A549 (cell line): Measurements from ENCODE around the gene LARGE1. TPM values are rescaled to one million over a fixed set of nuclear protein-coding genes. Genes with fewer than 3 reads are reported as not detected.

Source experiments
- ATAC-seq, 2 experiments: fragments of 200-7000 bp in 1 of 2; fragments of >200 bp in 1 of 2; cut with Nextera tagmentation in 1 of 2; cut with Tn5 transposase in 1 of 2; 3 replicates each; pipeline versions ENCODE4 v1.8.0 to v1.9.1; 2018 to 2020; ENCODE audit warnings: mild to moderate bottlenecking in 1 of 2, moderate library complexity in 1 of 2
- CTCF ChIA-PET: fragments of 300-600 bp; sonication (Branson Sonifier 250); formaldehyde crosslinking; extraction: SDS; loops from one replicate; lab custom pipeline; 2021; ENCODE audit warnings: antibody characterized with exemption, inconsistent platforms; lab: Yijun Ruan, JAX
- POLR2A ChIA-PET: fragments of 350-600 bp; formaldehyde crosslinking; extraction: SDS; loops from one replicate; lab custom pipeline; 2021; ENCODE audit warnings: antibody characterized with exemption, inconsistent platforms; lab: Yijun Ruan, JAX
- DNase-seq, 2 experiments: peaks; one replicate each; pipeline versions ENCODE4 v3.0.0 to v3.0.0-alpha.2; 2011 to 2016; ENCODE audit warnings: low read depth in 1 of 2, low spot score in 1 of 2
- FAIRE-seq: peaks from 2 replicates; lab custom pipeline; 2011; peaks lifted over from hg19 to GRCh38; lab: Jason Lieb, UNC
- H3K27ac ChIP-seq, 2 experiments: fragments of >200 bp; sonication (Bioruptor Twin); formaldehyde crosslinking; 3 replicates each; pipeline ENCODE4 v1.5.1; 2016 to 2017
- H3K4me1 ChIP-seq: fragments of >200 bp; sonication (Bioruptor Twin); formaldehyde crosslinking; 3 replicates; pipeline ENCODE4 v1.6.1; 2016
- H3K4me2 ChIP-seq: fragments of >200 bp; sonication (Bioruptor Twin); formaldehyde crosslinking; 3 replicates; pipeline ENCODE4 v1.6.1; 2016
- H3K4me3 ChIP-seq: fragments of >200 bp; sonication (Bioruptor Twin); formaldehyde crosslinking; 3 replicates; pipeline ENCODE4 v1.5.1; 2016
- H3K9me3 ChIP-seq: fragments of >200 bp; sonication (Bioruptor Twin); formaldehyde crosslinking; 3 replicates; pipeline ENCODE4 v1.6.1; 2016
- ATOH8 ChIP-seq: fragments of 250-450 bp; sonication (Bioruptor Pico); IDR thresholded peaks from 2 replicates; pipeline ENCODE4 v1.5.0; 2020; ENCODE audit warnings: low read depth, mild to moderate bottlenecking, moderate library complexity
- BCL3 ChIP-seq: fragments of >200 bp; sonication (Bioruptor Twin); formaldehyde crosslinking; IDR thresholded peaks from 3 replicates; pipeline ENCODE4 v1.6.1; 2016
- CBX2 ChIP-seq: fragments of 200-600 bp; sonication (generic); IDR thresholded peaks from 2 replicates; pipeline ENCODE4 v1.6.1; 2016; ENCODE audit warnings: low read depth, mild to moderate bottlenecking, borderline replicate concordance
- CBX8 ChIP-seq: fragments of 200-600 bp; sonication (generic); IDR thresholded peaks from 2 replicates; pipeline ENCODE4 v1.6.1; 2016
- CHD2 ChIP-seq: fragments of 150-350 bp; IDR thresholded peaks from 2 replicates; pipeline ENCODE4 v1.6.1; 2014; ENCODE audit warnings: low read length; ENCODE audit not compliant: partially characterized antibody
- E2F6 ChIP-seq: IDR thresholded peaks from 2 replicates; pipeline ENCODE4 v1.6.1; 2012; ENCODE audit warnings: low read depth, borderline replicate concordance
- EHF ChIP-seq: fragments of 250-450 bp; sonication (Bioruptor Pico); IDR thresholded peaks from 2 replicates; pipeline ENCODE4 v1.5.0; 2020; ENCODE audit warnings: mild to moderate bottlenecking
- EP300 ChIP-seq, 2 experiments: fragments of >200 bp; sonication (Bioruptor Twin); formaldehyde crosslinking; IDR thresholded peaks; 2 replicates in 1 of 2; 3 replicates in 1 of 2; pipeline ENCODE4 v1.6.1; 2016 to 2017
- ESRRA ChIP-seq: fragments of 150-350 bp; IDR thresholded peaks from 2 replicates; pipeline ENCODE4 v1.6.1; 2014; ENCODE audit warnings: mild to moderate bottlenecking, low read length, borderline replicate concordance
- FOSB ChIP-seq: fragments of 250-450 bp; sonication (Bioruptor Pico); IDR thresholded peaks from 2 replicates; pipeline ENCODE4 v1.5.0; 2020; ENCODE audit warnings: mild to moderate bottlenecking, moderate library complexity
- FOSL2 ChIP-seq, 2 experiments: fragments of 450-650 bp in 1 of 2; fragments of >200 bp in 1 of 2; sonication (Bioruptor Twin) in 1 of 2; formaldehyde crosslinking; IDR thresholded peaks; 2 replicates each; pipeline versions ENCODE4 v1.5.0 to v1.6.1; 2016 to 2020; ENCODE audit warnings: mild to moderate bottlenecking in 1 of 2, moderate library complexity in 1 of 2
- GATA3 ChIP-seq: IDR thresholded peaks from 2 replicates; pipeline ENCODE4 v1.6.1; 2012; ENCODE audit warnings: borderline replicate concordance
- HES2 ChIP-seq: fragments of >200 bp; sonication (Bioruptor Twin); formaldehyde crosslinking; IDR thresholded peaks from 2 replicates; pipeline ENCODE4 v1.6.1; 2016
- HEYL ChIP-seq: fragments of 250-450 bp; sonication (Bioruptor Pico); IDR thresholded peaks from 2 replicates; pipeline ENCODE4 v1.8.0; 2021; ENCODE audit warnings: mild to moderate bottlenecking, moderate library complexity
- HOXA7 ChIP-seq: fragments of 250-450 bp; sonication (Bioruptor Pico); IDR thresholded peaks from 2 replicates; pipeline ENCODE4 v1.5.0; 2020; ENCODE audit warnings: mild to moderate bottlenecking, moderate library complexity
- HOXB13 ChIP-seq: fragments of 250-450 bp; sonication (Bioruptor Pico); IDR thresholded peaks from 2 replicates; pipeline ENCODE4 v1.5.0; 2020; ENCODE audit warnings: low read depth, mild to moderate bottlenecking, moderate library complexity
- HOXB5 ChIP-seq: fragments of 250-450 bp; sonication (Bioruptor Pico); IDR thresholded peaks from 2 replicates; pipeline ENCODE4 v1.5.0; 2020; ENCODE audit warnings: mild to moderate bottlenecking, moderate library complexity
- JUNB ChIP-seq: fragments of >200 bp; sonication (Bioruptor Twin); formaldehyde crosslinking; IDR thresholded peaks from 2 replicates; pipeline ENCODE4 v1.6.1; 2016
- MAX ChIP-seq: IDR thresholded peaks from 2 replicates; pipeline ENCODE4 v1.6.1; 2012
- MYC ChIP-seq: IDR thresholded peaks from 2 replicates; pipeline ENCODE4 v1.6.1; 2012; ENCODE audit warnings: mild to moderate bottlenecking, inconsistent platforms, low read length, improper control_type of control experiment, borderline replicate concordance
- POLR2AphosphoS2 ChIP-seq: conservative IDR thresholded peaks from 2 replicates; pipeline ENCODE4 v1.6.1; 2012; ENCODE audit warnings: low read length, improper control_type of control experiment, inconsistent platforms
- RAD21 ChIP-seq, 2 experiments: fragments of >200 bp in 1 of 2; sonication (Bioruptor Twin) in 1 of 2; formaldehyde crosslinking in 1 of 2; IDR thresholded peaks in 1 of 2; conservative IDR thresholded peaks in 1 of 2; 2 replicates in 1 of 2; 3 replicates in 1 of 2; pipeline ENCODE4 v1.6.1; 2012 to 2018; ENCODE audit warnings: inconsistent platforms in 1 of 2
- REST ChIP-seq: fragments of 200-600 bp; sonication (generic); IDR thresholded peaks from 2 replicates; pipeline ENCODE4 v1.6.1; 2016; ENCODE audit warnings: antibody characterized with exemption, mild to moderate bottlenecking, moderate library complexity
- RFX5 ChIP-seq: fragments of 450-650 bp; IDR thresholded peaks from 2 replicates; pipeline ENCODE4 v1.7.1; 2014; ENCODE audit warnings: antibody characterized with exemption, mild to moderate bottlenecking, moderate library complexity
- RNF2 ChIP-seq: fragments of 200-600 bp; sonication (generic); IDR thresholded peaks from 2 replicates; pipeline ENCODE4 v1.6.1; 2016; ENCODE audit warnings: low read depth, mild to moderate bottlenecking, antibody characterized with exemption, moderate library complexity, borderline replicate concordance
- SREBF2 ChIP-seq: fragments of 450-650 bp; IDR thresholded peaks from 2 replicates; pipeline ENCODE4 v1.6.1; 2014; ENCODE audit warnings: mild to moderate bottlenecking, moderate library complexity
- ZFP36 ChIP-seq: fragments of 450-650 bp; IDR thresholded peaks from 2 replicates; pipeline ENCODE4 v1.6.1; 2014; ENCODE audit warnings: borderline replicate concordance; ENCODE audit not compliant: partially characterized antibody
- ZNF302 ChIP-seq: fragments of 250-450 bp; sonication (Bioruptor Pico); IDR thresholded peaks from 2 replicates; pipeline ENCODE4 v1.9.0; 2021; ENCODE audit warnings: inconsistent platforms, mild to moderate bottlenecking, moderate library complexity
- WGBS: methylation state at CpG from one replicate; pipeline ENCODE4 v1.1.6; 2017; ENCODE audit errors: missing lambda C conversion rate; 5-methylcytosine and 5-hydroxymethylcytosine counted together
- polyA plus RNA-seq, 4 experiments: library from polyadenylated mRNA; depleted of rRNA in 3 of 4; stranded (reverse); fragments of >200 nt; fragmentation: RNase III in 1 of 4; extraction: RNeasy Plus Mini Kit Qiagen cat#74134 plus additional on column Dnase treatment in 1 of 4; gene quantifications; 2 replicates in 3 of 4; 3 replicates in 1 of 4; pipeline ENCODE4 v1.2.3, GENCODE V29; 2011 to 2017

Gene LARGE1
- polyA plus RNA-seq, 2 of the 4 experiments (the other 2 are of a cell fraction) = 2.7 to 5.8 TPM

- no peak overlapping the region for H3K4me3 ChIP-seq
- TF ChIP-seq E2F6 = no peak
- no peak for TF ChIP-seq REST
- TF ChIP-seq CBX8 = no peak
- TF ChIP-seq HOXB13 (CRISPR knock-in tag) = no peak
- no peak for TF ChIP-seq HOXA7 (CRISPR knock-in tag)
- TF ChIP-seq ZFP36 = no peak
- TF ChIP-seq FOSB = no peak
- TF ChIP-seq MAX = no peak
- no peak for TF ChIP-seq ESRRA
- no peak for TF ChIP-seq RFX5
- no peak for TF ChIP-seq BCL3
- TF ChIP-seq CHD2 = no peak
- no peak for TF ChIP-seq GATA3
- no peak for TF ChIP-seq RNF2
- no peak for TF ChIP-seq ATOH8
- no peak for TF ChIP-seq MYC
- no peak for TF ChIP-seq EHF (CRISPR knock-in tag)
- no peak for TF ChIP-seq POLR2AphosphoS2
- CTCF ChIA-PET = no interaction called here
Observed at GRCh38 chr22:33914131-33914530, 6.1 kb downstream of the LARGE1 start.

GRCh38 chr22:33913188-33913587 lies 7.1 kb downstream of the LARGE1 start:
- FAIRE-seq = no peak
- 78% methylated on average over 4 of the region's 4 CpGs for WGBS
- H3K4me3 ChIP-seq = no peak overlapping the region
- no peak for TF ChIP-seq HES2
- TF ChIP-seq ZNF302 = no peak
- no peak for TF ChIP-seq HOXB5 (CRISPR knock-in tag)
- TF ChIP-seq RAD21 (conservative IDR thresholded peaks at IDR 0.05 in 1 of 2, IDR thresholded peaks at IDR 0.05 in 1 of 2) = no peak
- no peak for TF ChIP-seq FOSB
- TF ChIP-seq SREBF2 = no peak
- no peak for TF ChIP-seq EP300 (IDR thresholded peaks at IDR 0.05)
- TF ChIP-seq HEYL (CRISPR knock-in tag) = no peak
- no peak for TF ChIP-seq FOSL2 (IDR thresholded peaks at IDR 0.05)
- TF ChIP-seq FOSL2 (CRISPR knock-in tag; IDR thresholded peaks at IDR 0.05) = no peak
- TF ChIP-seq JUNB = no peak
- no peak for TF ChIP-seq CBX2
- no peak for TF ChIP-seq REST

More at GRCh38 chr22:33914131-33914530, 6.1 kb downstream of the LARGE1 start:
- ATAC-seq (no peak), DNase-seq (no peak), FAIRE-seq (no peak)
- WGBS = 84% methylated on average over 2 of the region's 2 CpGs
- Histone ChIP-seq H3K4me2 (no peak overlapping the region), H3K27ac (no peak overlapping the region), H3K4me1 (peaks cover 2% of the 10 kb centered on the region; the same call in 2 of the 3 replicates), H3K9me3 (no peaks in the 10 kb centered on the region)
- POLR2A ChIA-PET = no interaction called here

More at GRCh38 chr22:33913188-33913587, 7.1 kb downstream of the LARGE1 start:
- Histone ChIP-seq H3K27ac (no peak overlapping the region), H3K4me2 (no peak overlapping the region), H3K4me1 (peaks cover 4% of the 10 kb centered on the region; the same call in 1 of the 3 replicates), H3K9me3 (no peaks in the 10 kb centered on the region)
- ChIA-PET POLR2A (no interaction called here), CTCF (no interaction called here)
- ATAC-seq (no peak), DNase-seq (no peak)
